BJ (cell line): Measurements from ENCODE around the gene RIC8B. TPM values are rescaled to one million over a fixed set of nuclear protein-coding genes. Genes with fewer than 3 reads are reported as not detected.

ENCODE experiments used
- CTCF ChIA-PET: fragments of 350-600 bp; formaldehyde crosslinking; extraction: SDS; loops from one replicate; lab custom pipeline; 2021; ENCODE audit warnings: antibody characterized with exemption, inconsistent platforms; lab: Yijun Ruan, JAX
- POLR2A ChIA-PET: fragments of 300-600 bp; sonication (Branson Sonifier 250); formaldehyde crosslinking; extraction: SDS; loops from one replicate; lab custom pipeline; 2021; ENCODE audit warnings: antibody characterized with exemption; lab: Charles Lee
- DNase-seq: peaks from one replicate; pipeline ENCODE4 v3.0.0-alpha.2; 2011; ENCODE audit warnings: low read depth
- H3K27me3 ChIP-seq: 2 replicates; pipeline ENCODE4 v1.6.0; 2011; ENCODE audit warnings: low read length; ENCODE audit not compliant: control insufficient read depth, insufficient read depth
- H3K36me3 ChIP-seq: 2 replicates; pipeline ENCODE4 v1.5.1; 2011; ENCODE audit warnings: low read length; ENCODE audit not compliant: control insufficient read depth, insufficient read depth
- H3K4me3 ChIP-seq: 2 replicates; pipeline ENCODE4 v1.5.1; 2011; ENCODE audit warnings: low read depth, mild to moderate bottlenecking, control low read depth, low read length
- polyA plus RNA-seq: library from polyadenylated mRNA; depleted of rRNA; stranded (reverse); fragments of >200 nt; gene quantifications from 2 replicates; pipeline ENCODE4 v1.2.3, GENCODE V29; 2011
- TF ChIP-seq, protein P1 (sequence below): IDR thresholded peaks from 2 replicates; pipeline ENCODE4 v1.5.1; 2011; ENCODE audit warnings: low read depth, mild to moderate bottlenecking, control low read depth, inconsistent platforms, low read length, moderate library complexity; ENCODE audit not compliant: insufficient read depth

RIC8B gene
- polyA plus RNA-seq, 1 experiment = 5.6 TPM

DNA sequence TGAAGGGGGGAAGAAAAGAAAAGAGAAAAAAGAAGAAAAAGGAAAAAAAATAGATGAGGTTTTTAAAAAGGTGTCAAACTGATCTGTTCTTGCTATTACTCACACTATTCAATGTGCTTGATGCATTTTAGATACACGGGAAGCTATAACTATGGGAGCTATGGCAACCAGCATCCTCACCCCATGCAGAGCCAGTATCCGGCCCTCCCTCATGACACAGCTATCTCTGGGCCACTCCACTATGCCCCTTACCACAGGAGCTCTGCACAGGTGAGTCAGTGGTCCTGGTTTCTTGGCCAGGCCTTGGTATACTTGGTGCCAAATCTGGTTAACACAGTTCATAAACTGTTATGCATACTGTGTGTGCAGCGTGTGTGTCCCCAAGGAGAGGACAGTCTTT, 24.0 kb upstream of the RIC8B start:
- DNase-seq = no peak
- Histone ChIP-seq H3K36me3 (no peaks in the 10 kb centered on the region), H3K27me3 (no peaks in the 10 kb centered on the region), H3K4me3 (no peak overlapping the region)
- ChIA-PET CTCF (no interaction called here), POLR2A (no interaction called here)
- TF ChIP-seq, protein P1, sequence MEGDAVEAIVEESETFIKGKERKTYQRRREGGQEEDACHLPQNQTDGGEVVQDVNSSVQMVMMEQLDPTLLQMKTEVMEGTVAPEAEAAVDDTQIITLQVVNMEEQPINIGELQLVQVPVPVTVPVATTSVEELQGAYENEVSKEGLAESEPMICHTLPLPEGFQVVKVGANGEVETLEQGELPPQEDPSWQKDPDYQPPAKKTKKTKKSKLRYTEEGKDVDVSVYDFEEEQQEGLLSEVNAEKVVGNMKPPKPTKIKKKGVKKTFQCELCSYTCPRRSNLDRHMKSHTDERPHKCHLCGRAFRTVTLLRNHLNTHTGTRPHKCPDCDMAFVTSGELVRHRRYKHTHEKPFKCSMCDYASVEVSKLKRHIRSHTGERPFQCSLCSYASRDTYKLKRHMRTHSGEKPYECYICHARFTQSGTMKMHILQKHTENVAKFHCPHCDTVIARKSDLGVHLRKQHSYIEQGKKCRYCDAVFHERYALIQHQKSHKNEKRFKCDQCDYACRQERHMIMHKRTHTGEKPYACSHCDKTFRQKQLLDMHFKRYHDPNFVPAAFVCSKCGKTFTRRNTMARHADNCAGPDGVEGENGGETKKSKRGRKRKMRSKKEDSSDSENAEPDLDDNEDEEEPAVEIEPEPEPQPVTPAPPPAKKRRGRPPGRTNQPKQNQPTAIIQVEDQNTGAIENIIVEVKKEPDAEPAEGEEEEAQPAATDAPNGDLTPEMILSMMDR = no peak

DNA sequence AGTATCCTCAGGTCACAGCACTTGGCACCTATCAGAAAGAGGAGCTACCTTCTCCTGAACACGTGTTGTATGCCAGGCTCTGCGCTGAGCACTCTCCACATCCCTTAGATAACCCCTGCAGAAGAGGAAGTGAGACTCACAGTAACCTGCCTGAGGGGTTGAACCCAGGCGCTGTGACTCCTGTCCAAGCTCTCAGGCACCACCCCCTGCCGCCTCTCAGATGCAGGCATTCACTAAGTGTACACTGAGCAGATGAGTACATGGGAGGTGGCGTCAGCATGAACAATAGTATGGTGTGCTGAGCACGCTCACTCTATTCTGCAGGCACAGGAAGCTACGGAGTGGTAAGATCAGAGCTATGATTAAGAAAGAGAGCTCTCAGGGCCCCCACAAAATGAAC, 21.0 kb upstream of the RIC8B start:
- CTCF ChIA-PET = interaction anchor here (0.8 kb wide), 1 partner anchor 14 kb away, joined by 3 read pairs; no protein-coding TSS in a partner anchor
- Histone ChIP-seq H3K27me3 (no peaks in the 10 kb centered on the region), H3K4me3 (no peak overlapping the region), H3K36me3 (no peaks in the 10 kb centered on the region)
- POLR2A ChIA-PET = no interaction called here
- TF ChIP-seq, protein P1 = no peak
- no peak for DNase-seq

DNA sequence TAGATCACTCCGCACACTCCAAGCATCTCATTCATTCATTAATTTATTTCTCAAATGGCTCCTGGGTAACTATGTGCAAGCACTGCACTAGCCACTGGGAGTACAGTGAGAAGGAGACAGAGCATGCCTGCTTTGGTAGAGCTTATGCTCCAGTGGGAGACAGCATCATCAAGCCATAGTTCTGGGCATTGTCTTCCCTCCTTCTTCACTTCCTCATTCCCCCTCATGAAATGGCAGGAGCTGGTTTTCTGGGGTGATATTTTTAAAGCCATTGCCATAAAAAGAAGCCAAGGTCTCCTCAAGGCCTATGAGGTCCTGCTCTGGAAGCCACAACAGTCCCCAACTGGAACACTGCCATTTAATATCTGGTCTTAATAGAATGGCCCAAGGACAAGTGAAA, 20.2 kb upstream of the RIC8B start:
- Histone ChIP-seq H3K4me3 (no peak overlapping the region), H3K27me3 (no peaks in the 10 kb centered on the region), H3K36me3 (no peaks in the 10 kb centered on the region)
- TF ChIP-seq, protein P1 = no peak
- CTCF ChIA-PET = interaction anchor here (0.8 kb wide), 1 partner anchor 13 kb away, joined by 3 read pairs; no protein-coding TSS in a partner anchor
- POLR2A ChIA-PET = no interaction called here
- no peak for DNase-seq

DNA sequence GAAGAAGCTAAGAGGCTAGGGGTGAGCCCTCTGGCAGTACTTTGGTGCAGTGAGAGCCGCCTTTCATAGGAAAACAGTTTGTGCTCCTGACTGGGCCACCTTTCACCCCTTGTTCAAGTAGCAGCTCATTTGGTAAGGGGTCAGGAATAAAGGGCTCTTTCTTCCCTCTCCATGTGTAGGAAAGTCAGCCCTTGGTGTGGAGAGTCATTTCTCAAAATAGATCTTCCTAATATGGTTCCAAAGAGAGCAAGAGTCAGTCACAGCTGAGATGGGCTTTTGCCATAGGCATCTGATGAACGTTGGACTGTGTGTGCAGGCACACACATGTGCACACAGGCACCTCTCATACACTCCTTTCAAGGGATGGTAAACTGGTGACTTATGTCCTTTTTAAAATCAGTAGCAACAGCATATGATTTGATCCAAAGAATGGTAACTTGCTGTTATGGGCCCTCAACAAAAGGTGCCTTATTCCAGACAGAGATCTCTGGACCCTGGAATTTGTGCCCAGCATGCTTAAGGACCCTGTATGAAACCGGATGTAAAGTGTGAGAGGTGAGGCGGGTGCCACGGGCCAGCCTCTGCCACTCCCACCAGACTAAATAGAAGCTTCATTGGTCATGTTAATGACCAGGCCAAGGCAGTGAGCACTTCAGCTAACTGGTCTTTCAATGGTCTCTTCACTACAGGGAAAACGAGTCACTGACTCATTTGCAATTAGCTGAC, 16.7 kb upstream of the RIC8B start:
- ChIA-PET POLR2A (no interaction called here), CTCF (no interaction called here)
- no peak overlapping the region for H3K4me3 ChIP-seq
- no peaks in the 10 kb centered on the region; the same call in 1 of the 2 replicates for H3K27me3 ChIP-seq
- H3K36me3 ChIP-seq = no peaks in the 10 kb centered on the region
- no peak for DNase-seq
- TF ChIP-seq, protein P1 = no peak

DNA sequence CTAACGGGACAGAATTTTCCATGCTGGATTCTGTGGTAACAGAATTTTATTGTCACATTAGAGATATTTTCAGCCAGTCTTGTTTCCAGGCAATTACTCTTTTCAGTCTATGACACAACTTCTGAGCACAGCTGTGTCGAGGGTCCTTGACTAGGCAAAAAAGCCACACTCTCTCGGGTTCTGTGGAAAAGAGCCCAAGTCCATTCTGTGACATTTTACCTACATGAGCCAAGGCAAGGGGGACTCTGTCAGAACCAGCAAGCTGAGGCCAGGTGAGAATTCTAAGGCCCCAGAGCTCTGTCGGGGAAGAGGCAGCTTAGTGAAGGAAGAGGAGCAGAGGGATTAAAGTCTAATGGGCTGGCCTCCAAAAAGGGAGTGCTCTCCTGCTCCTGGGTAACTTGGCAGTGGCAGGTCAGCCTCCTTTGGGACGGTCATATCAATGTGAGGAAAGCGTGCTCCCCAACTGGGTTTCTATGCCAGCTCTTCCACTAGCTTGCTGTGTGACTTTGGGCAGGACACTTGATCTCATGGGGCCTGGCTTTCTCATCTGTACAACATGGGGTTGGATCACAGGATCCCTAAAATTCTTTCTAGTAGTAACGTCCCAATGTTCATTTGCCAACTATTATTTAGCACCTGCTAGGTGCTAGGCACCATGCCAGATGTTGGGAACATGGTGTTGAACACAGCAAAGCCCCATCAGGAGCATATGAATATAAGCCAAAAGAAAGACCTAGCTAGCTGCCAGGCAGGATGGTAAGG, 16.0 kb upstream of the RIC8B start:
- POLR2A ChIA-PET = no interaction called here

More for the DNA sequence above, 16.0 kb upstream of the RIC8B start:
- Histone ChIP-seq H3K36me3 (no peaks in the 10 kb centered on the region), H3K27me3 (no peaks in the 10 kb centered on the region; the same call in 1 of the 2 replicates), H3K4me3 (no peak overlapping the region)
- CTCF ChIA-PET = no interaction called here
- TF ChIP-seq, protein P1 = no peak
- no peak for DNase-seq
